22Rv1 (cell line): ENCODE data around the gene NTN1.

Experiments
- CTCF ChIP-seq: fragments of 450-650 bp; IDR thresholded peaks from 2 replicates; pipeline ENCODE4 v1.5.1; 2017; ENCODE audit warnings: mild to moderate bottlenecking
- ZFX ChIP-seq: fragments of 450-650 bp; IDR thresholded peaks from 2 replicates; pipeline ENCODE4 v1.6.1; 2017; ENCODE audit warnings: antibody characterized with exemption, borderline replicate concordance

- TF ChIP-seq ZFX (no peak), CTCF (no peak)
Measured at GRCh38 chr17:9249245-9249953, 228.1 kb downstream of the NTN1 start.
